ENCODE results near the gene ENTR1. TPM values are rescaled to one million over a fixed set of nuclear protein-coding genes. Genes with fewer than 3 reads are reported as not detected.
A peak's percentile ranks its signal among the peaks of the same experiment; 100 is the strongest.

The ENTR1 gene
- total and polyA plus RNA-seq, 2 of the 13 experiments (the other 11 are each of a cell fraction or from before 2014, with no cell fraction given): 70.1 to 76.4 TPM

DNA sequence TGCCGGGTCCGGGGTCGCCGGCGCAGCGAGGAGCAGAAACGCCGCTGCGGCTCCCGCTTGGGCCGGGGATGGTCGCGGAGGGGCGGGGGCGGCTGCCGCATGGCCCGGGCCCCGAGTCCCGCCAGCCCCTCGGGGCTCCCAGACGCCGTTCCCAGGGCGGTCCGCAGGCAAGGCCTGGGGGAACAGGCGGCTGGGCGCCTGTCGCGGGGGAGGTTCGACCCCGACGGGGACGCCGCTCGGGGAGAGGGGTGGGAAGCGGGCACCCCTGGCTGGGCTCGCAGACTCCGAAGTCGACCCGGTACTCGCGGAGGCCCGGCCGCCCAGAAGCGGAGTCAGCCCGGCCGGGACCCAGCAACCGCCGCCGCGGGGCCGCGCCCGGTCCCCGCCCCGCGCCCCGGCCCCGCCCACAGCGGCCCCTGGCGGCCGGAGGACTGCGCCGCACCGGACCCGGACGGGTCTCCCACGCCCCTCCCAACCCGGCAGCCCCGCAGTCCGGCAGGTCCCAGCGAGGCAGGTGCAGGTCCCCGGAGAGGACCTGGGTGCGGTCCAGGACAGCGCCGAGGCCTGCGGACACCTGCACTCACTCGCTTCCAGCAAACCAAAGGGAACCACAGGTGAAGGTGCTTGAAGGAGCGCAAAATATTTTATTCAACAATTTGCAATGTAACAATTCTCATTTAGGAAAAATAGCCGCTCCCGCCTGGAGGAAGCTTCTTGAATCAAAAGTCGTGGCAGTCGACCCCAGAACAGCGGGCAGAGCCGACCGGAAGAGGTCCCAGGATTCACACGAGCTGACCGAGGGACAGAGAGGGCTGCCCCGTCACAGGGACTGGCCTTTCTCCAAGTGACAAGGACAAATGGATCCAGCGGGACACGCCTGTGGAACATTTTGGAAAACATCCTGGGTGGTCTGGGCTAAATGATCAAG is 29.3 kb upstream of the ENTR1 start, which contains the start of gene INPP5E (continued):
- TF ChIP-seq TCF12 (IDR thresholded peaks at IDR 0.05) (no peak), TCF12 (CRISPR knock-in tag; IDR thresholded peaks at IDR 0.05) (no peak), HOMEZ (CRISPR knock-in tag; IDR thresholded peaks at IDR 0.05; ENCODE audit: low read depth) (no peak), IKZF4 (CRISPR knock-in tag; IDR thresholded peaks at IDR 0.05; ENCODE audit: borderline replicate concordance, low read depth, not compliant biosample characterization) (no peak), SPEN (CRISPR knock-in tag; IDR thresholded peaks at IDR 0.05; ENCODE audit: low read depth) (no peak), HOXD1 (CRISPR knock-in tag; IDR thresholded peaks at IDR 0.05) (no peak), NR3C1 (CRISPR knock-in tag; IDR thresholded peaks at IDR 0.05) (no peak), MEIS1 (CRISPR knock-in tag; IDR thresholded peaks at IDR 0.05; ENCODE audit: borderline replicate concordance) (no peak), KDM3A (CRISPR knock-in tag; IDR thresholded peaks at IDR 0.05; ENCODE audit: low read depth) (no peak), ZNF530 (CRISPR knock-in tag; IDR thresholded peaks at IDR 0.05; ENCODE audit: low read depth) (no peak), HNRNPLL (IDR thresholded peaks at IDR 0.05; ENCODE audit: low read depth, low read length, poor library complexity, severe bottlenecking) (no peak), HNF1A (IDR thresholded peaks at IDR 0.05; ENCODE audit: low read depth) (no peak), HNF1A (CRISPR knock-in tag; IDR thresholded peaks at IDR 0.05; ENCODE audit: borderline replicate concordance) (no peak), CENPT (CRISPR knock-in tag; IDR thresholded peaks at IDR 0.05; ENCODE audit: low read depth) (0 out of 2 replicates have a peak, but pooled peaks have one; percentile 25), PHF5A (CRISPR knock-in tag; IDR thresholded peaks at IDR 0.05; ENCODE audit: low read depth, unreplicated experiment) (no peak), KAT8 (CRISPR knock-in tag; IDR thresholded peaks at IDR 0.05) (no peak), ZSCAN20 (CRISPR knock-in tag; IDR thresholded peaks at IDR 0.05; ENCODE audit: borderline replicate concordance) (no peak), CHD4 (IDR thresholded peaks at IDR 0.05; ENCODE audit: borderline replicate concordance, low read length) (no peak)
- TF ChIP-seq, protein P1, sequence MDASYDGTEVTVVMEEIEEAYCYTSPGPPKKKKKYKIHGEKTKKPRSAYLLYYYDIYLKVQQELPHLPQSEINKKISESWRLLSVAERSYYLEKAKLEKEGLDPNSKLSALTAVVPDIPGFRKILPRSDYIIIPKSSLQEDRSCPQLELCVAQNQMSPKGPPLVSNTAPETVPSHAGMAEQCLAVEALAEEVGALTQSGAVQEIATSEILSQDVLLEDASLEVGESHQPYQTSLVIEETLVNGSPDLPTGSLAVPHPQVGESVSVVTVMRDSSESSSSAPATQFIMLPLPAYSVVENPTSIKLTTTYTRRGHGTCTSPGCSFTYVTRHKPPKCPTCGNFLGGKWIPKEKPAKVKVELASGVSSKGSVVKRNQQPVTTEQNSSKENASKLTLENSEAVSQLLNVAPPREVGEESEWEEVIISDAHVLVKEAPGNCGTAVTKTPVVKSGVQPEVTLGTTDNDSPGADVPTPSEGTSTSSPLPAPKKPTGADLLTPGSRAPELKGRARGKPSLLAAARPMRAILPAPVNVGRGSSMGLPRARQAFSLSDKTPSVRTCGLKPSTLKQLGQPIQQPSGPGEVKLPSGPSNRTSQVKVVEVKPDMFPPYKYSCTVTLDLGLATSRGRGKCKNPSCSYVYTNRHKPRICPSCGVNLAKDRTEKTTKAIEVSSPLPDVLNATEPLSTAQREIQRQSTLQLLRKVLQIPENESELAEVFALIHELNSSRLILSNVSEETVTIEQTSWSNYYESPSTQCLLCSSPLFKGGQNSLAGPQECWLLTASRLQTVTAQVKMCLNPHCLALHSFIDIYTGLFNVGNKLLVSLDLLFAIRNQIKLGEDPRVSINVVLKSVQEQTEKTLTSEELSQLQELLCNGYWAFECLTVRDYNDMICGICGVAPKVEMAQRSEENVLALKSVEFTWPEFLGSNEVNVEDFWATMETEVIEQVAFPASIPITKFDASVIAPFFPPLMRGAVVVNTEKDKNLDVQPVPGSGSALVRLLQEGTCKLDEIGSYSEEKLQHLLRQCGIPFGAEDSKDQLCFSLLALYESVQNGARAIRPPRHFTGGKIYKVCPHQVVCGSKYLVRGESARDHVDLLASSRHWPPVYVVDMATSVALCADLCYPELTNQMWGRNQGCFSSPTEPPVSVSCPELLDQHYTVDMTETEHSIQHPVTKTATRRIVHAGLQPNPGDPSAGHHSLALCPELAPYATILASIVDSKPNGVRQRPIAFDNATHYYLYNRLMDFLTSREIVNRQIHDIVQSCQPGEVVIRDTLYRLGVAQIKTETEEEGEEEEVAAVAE (CRISPR knock-in tag; IDR thresholded peaks at IDR 0.05; ENCODE audit: borderline replicate concordance): no peak

All from HepG2 (cell line).